ENCODE measurements around the gene DPP6. TPM values are rescaled to one million over a fixed set of nuclear protein-coding genes. Genes with fewer than 3 reads are reported as not detected.
A peak's percentile ranks its signal among the peaks of the same experiment; 100 is the strongest.
"Not testable (repeated sequence)": the region's sequence is repeated elsewhere in the genome, so short reads cannot be mapped to it uniquely, and the experiment has no call there.

DPP6 gene
- total RNA-seq, 1 experiment from 2014 or later = not detected

GRCh38 chr7:154058783-154059182 lies 6.6 kb downstream of the DPP6 start:
- DNase-seq (ENCODE audit: low read depth); in situ Hi-C loops (cut with HindIII; ENCODE audit: low pct_unique_long_range_greater_than_20kb, low sequenced_read_pairs): not testable (repeated sequence)

GRCh38 chr7:154060551-154060950 lies 8.4 kb downstream of the DPP6 start:
- in situ Hi-C loops (cut with HindIII; ENCODE audit: low pct_unique_long_range_greater_than_20kb, low sequenced_read_pairs); DNase-seq (ENCODE audit: low read depth): not testable (repeated sequence)

GRCh38 chr7:154071833-154072232 lies 19.6 kb downstream of the DPP6 start:
- peak; percentile 8 for DNase-seq (ENCODE audit: low read depth)
- in situ Hi-C loops (cut with HindIII; ENCODE audit: low pct_unique_long_range_greater_than_20kb, low sequenced_read_pairs) = not testable (repeated sequence)

DNA sequence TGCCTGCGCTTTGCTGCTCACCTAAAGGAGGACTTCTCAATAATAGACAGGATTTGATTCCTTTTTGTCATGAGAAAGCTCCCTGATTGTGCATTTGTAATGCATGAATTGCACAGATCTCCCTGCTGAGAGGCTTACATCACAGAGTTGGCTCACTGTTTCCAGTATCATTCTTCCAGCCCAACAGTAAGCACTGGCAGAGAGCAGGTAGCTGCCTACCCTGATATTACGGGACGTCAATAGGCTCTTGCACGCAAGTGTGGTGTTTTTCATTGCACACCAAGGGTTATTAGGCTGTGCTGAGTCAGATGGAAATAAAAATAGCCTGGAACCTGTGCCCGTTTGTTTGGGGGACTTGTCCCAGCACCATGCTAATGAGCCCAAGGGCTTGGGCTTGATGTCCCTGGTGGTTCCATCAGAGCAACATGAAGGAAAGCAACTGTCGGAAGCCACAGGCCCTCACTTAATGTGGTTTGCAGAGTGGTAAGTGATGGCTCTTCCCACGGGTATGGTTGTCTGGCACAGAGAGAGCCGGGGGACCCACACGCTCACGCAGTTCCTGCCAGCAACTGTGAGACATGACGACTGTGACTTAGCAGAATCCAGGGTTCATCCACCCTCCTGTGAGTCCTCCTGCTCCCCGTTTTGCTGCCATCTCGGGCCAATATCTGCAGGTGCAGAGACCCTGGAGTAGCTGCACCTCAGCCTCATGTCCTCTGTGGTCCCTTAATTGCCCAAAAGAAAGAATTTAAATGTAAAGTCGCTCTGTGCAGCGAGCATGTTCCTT lies 20.4 kb downstream of the DPP6 start:
- in situ Hi-C loops (cut with HindIII; ENCODE audit: low pct_unique_long_range_greater_than_20kb, low sequenced_read_pairs); DNase-seq (ENCODE audit: low read depth): not testable (repeated sequence)

GRCh38 chr7:154078523-154078922 lies 26.3 kb downstream of the DPP6 start:
- in situ Hi-C loops (cut with HindIII; ENCODE audit: low pct_unique_long_range_greater_than_20kb, low sequenced_read_pairs); DNase-seq (ENCODE audit: low read depth): not testable (repeated sequence)

DNA sequence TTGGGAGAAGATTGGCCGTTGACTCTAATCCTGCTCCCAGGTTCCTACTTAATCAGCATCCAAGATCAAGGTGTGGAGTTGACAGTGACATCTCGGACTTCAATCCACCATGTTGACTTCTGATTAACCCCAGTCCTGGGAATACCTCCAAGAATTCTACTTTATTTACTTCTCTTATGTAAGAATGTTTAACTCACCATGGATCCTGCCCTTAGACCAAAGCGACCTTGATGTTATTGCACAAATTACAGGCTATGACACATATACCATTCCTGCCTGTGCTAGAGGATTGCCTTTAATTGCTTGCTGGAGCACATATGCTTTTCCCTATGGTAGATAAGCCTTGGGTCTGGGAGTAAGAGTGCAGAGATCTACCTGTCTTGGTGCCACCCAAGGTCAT lies 28.1 kb downstream of the DPP6 start:
- in situ Hi-C loops (cut with HindIII; ENCODE audit: low pct_unique_long_range_greater_than_20kb, low sequenced_read_pairs); DNase-seq (ENCODE audit: low read depth): not testable (repeated sequence)

- in situ Hi-C loops (cut with HindIII; ENCODE audit: low pct_unique_long_range_greater_than_20kb, low sequenced_read_pairs); DNase-seq (ENCODE audit: low read depth): not testable (repeated sequence)
Observed at GRCh38 chr7:154087037-154087725, 35.0 kb downstream of the DPP6 start.

GRCh38 chr7:154092093-154092492 lies 39.9 kb downstream of the DPP6 start:
- in situ Hi-C loops (cut with HindIII; ENCODE audit: low pct_unique_long_range_greater_than_20kb, low sequenced_read_pairs); DNase-seq (ENCODE audit: low read depth): not testable (repeated sequence)

DNA sequence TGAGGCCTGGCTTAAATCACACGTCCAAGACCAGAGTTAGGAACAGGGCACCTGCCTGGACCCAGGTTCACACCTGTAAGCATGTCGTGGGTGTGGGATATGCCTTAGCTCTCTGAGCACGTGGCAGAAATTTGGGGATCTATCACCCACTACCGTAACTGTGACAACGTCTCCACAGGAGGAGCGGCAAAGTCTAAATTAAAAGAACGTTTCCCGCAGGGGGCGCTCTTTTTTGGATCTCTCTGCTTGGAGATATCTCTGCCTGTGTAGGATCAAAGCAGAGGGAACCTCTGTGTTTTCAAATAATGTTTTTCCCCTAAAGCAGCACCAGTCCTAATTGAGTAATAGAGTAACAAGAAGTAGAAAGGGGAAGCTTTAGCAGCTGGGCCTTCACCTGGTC lies 43.0 kb downstream of the DPP6 start:
- in situ Hi-C loops (cut with HindIII; ENCODE audit: low pct_unique_long_range_greater_than_20kb, low sequenced_read_pairs); DNase-seq (ENCODE audit: low read depth): not testable (repeated sequence)

DNA sequence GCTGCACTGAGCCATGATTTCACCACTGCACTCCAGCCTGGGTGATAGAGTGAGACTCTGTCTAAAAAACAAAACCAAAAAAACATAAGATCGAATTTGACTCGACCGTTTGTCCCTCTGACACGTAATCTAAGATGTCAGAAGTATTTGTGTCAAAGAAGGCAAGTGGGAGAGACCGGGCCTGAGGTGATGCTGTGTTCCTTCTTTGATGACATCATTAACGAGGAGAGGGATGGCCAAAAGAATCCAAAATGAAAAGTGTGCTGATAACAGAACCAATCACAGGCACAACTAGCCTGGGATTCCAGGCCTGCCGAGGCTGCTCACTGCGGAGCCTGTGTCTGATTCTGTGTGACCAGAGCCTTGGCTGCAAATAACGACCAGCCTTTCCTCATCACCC lies 52.9 kb downstream of the DPP6 start:
- DNase-seq (ENCODE audit: low read depth) = not testable (repeated sequence)

DNA sequence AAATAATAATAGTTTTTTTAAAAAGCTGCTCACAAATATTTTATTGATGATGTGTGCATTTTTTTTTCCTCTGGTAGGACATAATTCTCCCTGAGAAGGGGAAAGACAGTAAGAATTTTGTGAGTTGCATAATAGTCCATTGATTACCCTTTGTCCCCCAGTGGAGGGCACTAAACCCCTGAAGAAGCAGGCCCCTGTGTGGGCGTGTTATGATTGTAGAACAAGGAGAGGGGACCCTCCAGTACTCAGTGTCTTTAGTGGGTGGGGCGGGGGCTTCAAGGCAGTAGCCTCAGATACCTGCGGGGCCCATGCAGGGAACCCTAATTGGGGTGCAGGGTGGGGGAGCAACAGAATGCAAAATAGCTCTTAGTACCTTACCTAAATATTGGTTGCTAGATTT lies 57.4 kb downstream of the DPP6 start:
- in situ Hi-C loops (cut with HindIII; ENCODE audit: low pct_unique_long_range_greater_than_20kb, low sequenced_read_pairs) = not testable (repeated sequence)

More for the DNA sequence above, 52.9 kb downstream of the DPP6 start:
- in situ Hi-C loops (cut with HindIII; ENCODE audit: low pct_unique_long_range_greater_than_20kb, low sequenced_read_pairs) = not testable (repeated sequence)

GRCh38 chr7:154113732-154114351 lies 61.6 kb downstream of the DPP6 start:
- in situ Hi-C loops (cut with HindIII; ENCODE audit: low pct_unique_long_range_greater_than_20kb, low sequenced_read_pairs); DNase-seq (ENCODE audit: low read depth): not testable (repeated sequence)

More for the DNA sequence above, 57.4 kb downstream of the DPP6 start:
- DNase-seq (ENCODE audit: low read depth) = not testable (repeated sequence)

DNA sequence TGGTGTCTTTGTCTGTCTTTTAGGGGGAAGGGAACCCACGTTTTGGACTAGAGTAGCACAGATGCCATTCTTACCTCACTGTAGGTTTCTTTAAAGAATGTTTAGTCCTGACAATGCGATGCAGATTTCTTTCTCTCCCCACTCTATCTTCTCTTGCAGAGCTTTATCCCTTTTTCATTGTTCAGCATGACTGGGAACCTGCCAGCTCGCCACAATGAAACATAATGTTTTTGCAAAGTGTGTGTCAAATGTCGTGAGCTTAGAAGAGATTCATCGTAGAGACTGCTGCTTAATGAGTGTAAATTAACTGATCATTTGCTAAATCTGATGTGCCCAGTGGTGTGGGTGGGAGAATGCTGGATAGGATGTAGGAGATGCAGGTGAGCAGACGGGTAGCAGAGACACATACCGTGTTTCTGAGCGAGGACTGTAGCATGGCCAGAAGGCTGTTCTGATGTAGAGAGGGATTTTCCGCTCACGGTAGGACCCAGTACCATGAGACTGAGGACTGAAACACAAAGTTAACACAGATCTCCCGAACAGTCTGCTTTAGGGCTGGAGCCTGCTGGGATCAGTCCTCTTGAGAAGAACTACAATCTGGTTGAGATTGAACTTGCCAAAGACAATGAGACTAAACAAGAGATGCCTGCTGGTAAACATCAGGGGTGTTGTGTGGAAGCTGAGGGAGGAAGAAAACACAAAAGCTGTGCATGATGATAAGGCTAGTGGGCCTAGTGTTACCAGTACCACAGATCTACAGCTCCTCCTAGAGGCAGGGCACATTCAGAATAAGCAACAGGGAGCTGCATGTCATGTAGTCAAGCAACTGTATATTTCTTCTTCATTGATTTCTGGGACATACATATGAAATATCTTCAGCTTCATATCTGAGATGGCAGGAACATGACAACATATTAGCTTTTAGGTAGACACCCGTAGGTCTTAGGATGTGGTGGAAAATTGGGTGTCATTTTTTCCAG lies 65.5 kb downstream of the DPP6 start:
- DNase-seq (ENCODE audit: low read depth); in situ Hi-C loops (cut with HindIII; ENCODE audit: low pct_unique_long_range_greater_than_20kb, low sequenced_read_pairs): not testable (repeated sequence)

- DNase-seq (ENCODE audit: low read depth); in situ Hi-C loops (cut with HindIII; ENCODE audit: low pct_unique_long_range_greater_than_20kb, low sequenced_read_pairs): not testable (repeated sequence)
Observed at GRCh38 chr7:154120825-154121224, 68.6 kb downstream of the DPP6 start.

GRCh38 chr7:154122720-154123119 lies 70.5 kb downstream of the DPP6 start:
- in situ Hi-C loops (cut with HindIII; ENCODE audit: low pct_unique_long_range_greater_than_20kb, low sequenced_read_pairs); DNase-seq (ENCODE audit: low read depth): not testable (repeated sequence)

- in situ Hi-C loops (cut with HindIII; ENCODE audit: low pct_unique_long_range_greater_than_20kb, low sequenced_read_pairs) = not testable (repeated sequence)
Observed at GRCh38 chr7:154123397-154123796, 71.2 kb downstream of the DPP6 start.

GRCh38 chr7:154129142-154129541 lies 76.9 kb downstream of the DPP6 start:
- in situ Hi-C loops (cut with HindIII; ENCODE audit: low pct_unique_long_range_greater_than_20kb, low sequenced_read_pairs); DNase-seq (ENCODE audit: low read depth): not testable (repeated sequence)

More at GRCh38 chr7:154123397-154123796, 71.2 kb downstream of the DPP6 start:
- DNase-seq (ENCODE audit: low read depth) = not testable (repeated sequence)

- in situ Hi-C loops (cut with HindIII; ENCODE audit: low pct_unique_long_range_greater_than_20kb, low sequenced_read_pairs); DNase-seq (ENCODE audit: low read depth): not testable (repeated sequence)
Observed at GRCh38 chr7:154132617-154133016, 80.4 kb downstream of the DPP6 start.
